GM23338 (cell line): ENCODE measurements around the gene PARD6B. TPM values are rescaled to one million over a fixed set of nuclear protein-coding genes. Genes with fewer than 3 reads are reported as not detected.

Experiments used
- ATAC-seq: fragments of 200-7000 bp; cut with Tn5 transposase; 3 replicates; pipeline ENCODE4 v1.9.1; 2020
- DNase-seq: peaks from one replicate; pipeline ENCODE4 v3.0.0-alpha.2; 2015; ENCODE audit warnings: low spot score
- H2AFZ ChIP-seq: fragments of 200-600 bp; sonication (generic); 2 replicates; pipeline ENCODE4 v1.8.0; 2016; ENCODE audit warnings: antibody characterized with exemption, mild to moderate bottlenecking, moderate library complexity
- H3F3A ChIP-seq: fragments of 200-600 bp; sonication (generic); replicated peaks from 2 replicates; pipeline ENCODE4 v1.8.0; 2017; ENCODE audit warnings: antibody characterized with exemption, mixed run types, low read depth
- H3K27ac ChIP-seq: fragments of 200-600 bp; sonication (generic); 2 replicates; pipeline ENCODE4 v1.6.1; 2016; ENCODE audit warnings: low read depth
- H3K27me3 ChIP-seq: fragments of 200-600 bp; sonication (generic); 2 replicates; pipeline ENCODE4 v1.8.0; 2016; ENCODE audit warnings: mild to moderate bottlenecking, mixed run types, moderate library complexity; ENCODE audit not compliant: insufficient read depth
- H3K36me3 ChIP-seq: fragments of 200-600 bp; sonication (generic); 2 replicates; pipeline ENCODE4 v1.8.0; 2016; ENCODE audit warnings: mild to moderate bottlenecking; ENCODE audit not compliant: insufficient read depth
- H3K4me1 ChIP-seq: fragments of 200-600 bp; sonication (generic); 2 replicates; pipeline ENCODE4 v1.8.0; 2016; ENCODE audit warnings: mild to moderate bottlenecking, moderate library complexity; ENCODE audit not compliant: insufficient read depth
- H3K4me2 ChIP-seq: fragments of 200-600 bp; sonication (generic); 2 replicates; pipeline ENCODE4 v1.7.1; 2017; ENCODE audit warnings: mixed run types
- H3K4me3 ChIP-seq: fragments of 200-600 bp; sonication (generic); 2 replicates; pipeline ENCODE4 v1.6.1; 2016; ENCODE audit warnings: mixed run types
- H3K79me2 ChIP-seq: fragments of 200-600 bp; sonication (generic); replicated peaks from 2 replicates; pipeline ENCODE4 v1.8.0; 2017; ENCODE audit warnings: mild to moderate bottlenecking; ENCODE audit not compliant: insufficient read depth
- H3K9me2 ChIP-seq: fragments of 200-600 bp; sonication (generic); 2 replicates; pipeline ENCODE4 v1.8.0; 2017; ENCODE audit not compliant: insufficient read depth
- H4K20me1 ChIP-seq: fragments of 200-600 bp; sonication (generic); replicated peaks from 2 replicates; pipeline ENCODE4 v1.8.0; 2017; ENCODE audit warnings: mild to moderate bottlenecking; ENCODE audit not compliant: insufficient read depth
- H3K27ac Mint-ChIP-seq: 2 replicates; pipeline ENCODE4 v1.8.0; 2020; ENCODE audit warnings: inconsistent platforms, mild to moderate bottlenecking, moderate library complexity, mixed read lengths
- H3K27me3 Mint-ChIP-seq: 3 replicates; pipeline ENCODE4 v1.8.0; 2022; ENCODE audit warnings: low read depth, mild to moderate bottlenecking, moderate library complexity, mixed read lengths, inconsistent platforms; ENCODE audit not compliant: insufficient read depth, poor library complexity
- H3K36me3 Mint-ChIP-seq: 3 replicates; pipeline ENCODE4 v1.8.0; 2021; ENCODE audit warnings: low read depth, mild to moderate bottlenecking, inconsistent platforms, moderate library complexity, mixed read lengths
- H3K4me1 Mint-ChIP-seq: 3 replicates; pipeline ENCODE4 v1.8.0; 2020; ENCODE audit warnings: mild to moderate bottlenecking, inconsistent platforms, mixed read lengths
- H3K4me3 Mint-ChIP-seq: 3 replicates; pipeline ENCODE4 v1.8.0; 2021; ENCODE audit warnings: moderate library complexity, mild to moderate bottlenecking, inconsistent platforms, mixed read lengths
- H3K9me3 Mint-ChIP-seq: 3 replicates; pipeline ENCODE4 v1.8.0; 2020; ENCODE audit warnings: moderate library complexity, mild to moderate bottlenecking, inconsistent platforms, mixed read lengths
- CREB1 ChIP-seq: fragments of 250-450 bp; sonication (Bioruptor Pico); IDR thresholded peaks from 2 replicates; pipeline ENCODE4 v1.5.0; 2020; ENCODE audit warnings: low read depth, mild to moderate bottlenecking, moderate library complexity
- CTCF ChIP-seq, 2 experiments: fragments of 200-600 bp in 1 of 2; sonication (generic) in 1 of 2; conservative IDR thresholded peaks; 2 replicates each; pipeline versions ENCODE4 v1.5.1 to v1.6.1; 2016 to 2017; ENCODE audit warnings: antibody characterized with exemption in 2 of 2, low read depth in 2 of 2, mild to moderate bottlenecking in 2 of 2, moderate library complexity in 1 of 2
- EZH2 ChIP-seq: fragments of 200-600 bp; sonication (generic); IDR thresholded peaks from one replicate; pipeline ENCODE4 v1.8.0; 2017; ENCODE audit warnings: antibody characterized with exemption, mild to moderate bottlenecking, low read depth; ENCODE audit not compliant: unreplicated experiment
- EZH2phosphoT487 ChIP-seq: fragments of 200-600 bp; sonication (generic); IDR thresholded peaks from one replicate; pipeline ENCODE4 v1.8.1; 2018; ENCODE audit warnings: antibody characterized with exemption; ENCODE audit not compliant: unreplicated experiment
- JUNB ChIP-seq: IDR thresholded peaks from one replicate; pipeline ENCODE4 v1.6.1; 2016; ENCODE audit warnings: antibody characterized with exemption; ENCODE audit not compliant: unreplicated experiment
- NANOG ChIP-seq: IDR thresholded peaks from 2 replicates; pipeline ENCODE4 v1.6.1; 2016; ENCODE audit warnings: antibody characterized with exemption, borderline replicate concordance
- POLR2AphosphoS5 ChIP-seq: IDR thresholded peaks from 2 replicates; pipeline ENCODE4 v1.6.1; 2016; ENCODE audit warnings: antibody characterized with exemption, low read depth
- REST ChIP-seq: IDR thresholded peaks from one replicate; pipeline ENCODE4 v1.6.1; 2018; ENCODE audit warnings: antibody characterized with exemption; ENCODE audit not compliant: unreplicated experiment
- STAT1 ChIP-seq: IDR thresholded peaks from one replicate; pipeline ENCODE4 v1.6.1; 2016; ENCODE audit warnings: antibody characterized with exemption; ENCODE audit not compliant: unreplicated experiment
- ZNF114 ChIP-seq: fragments of 250-450 bp; sonication (Bioruptor Pico); IDR thresholded peaks from 2 replicates; pipeline ENCODE4 v1.5.0; 2020; ENCODE audit warnings: mild to moderate bottlenecking, moderate library complexity
- ZNF331 ChIP-seq: fragments of 250-450 bp; sonication (Bioruptor Pico); IDR thresholded peaks from 2 replicates; pipeline ENCODE4 v1.5.0; 2020; ENCODE audit warnings: low read depth, mild to moderate bottlenecking, moderate library complexity
- polyA plus RNA-seq: library from polyadenylated mRNA; unstranded; fragments of >200 nt; fragmentation: Nextera tagmentation; extraction: Ambion mirVana; gene quantifications from 2 replicates; pipeline ENCODE4 v1.2.1, GENCODE V29; 2016
- total RNA-seq: library from RNA; depleted of rRNA; stranded (reverse); fragments of >200 nt; shearing (Covaris generic); gene quantifications from 2 replicates; pipeline ENCODE4 v1.2.3, GENCODE V29; 2014
- TF ChIP-seq, protein P1 (sequence below): fragments of 250-450 bp; sonication (Bioruptor Pico); IDR thresholded peaks from 2 replicates; pipeline ENCODE4 v1.5.0; 2020; ENCODE audit warnings: mild to moderate bottlenecking, moderate library complexity
- TF ChIP-seq, protein P2 (sequence below): IDR thresholded peaks from 2 replicates; pipeline ENCODE4 v1.6.1; 2016; ENCODE audit warnings: antibody characterized with exemption

The PARD6B gene
- total and polyA plus RNA-seq, 2 experiments from 2014 or later = 23.5 to 29.2 TPM

DNA sequence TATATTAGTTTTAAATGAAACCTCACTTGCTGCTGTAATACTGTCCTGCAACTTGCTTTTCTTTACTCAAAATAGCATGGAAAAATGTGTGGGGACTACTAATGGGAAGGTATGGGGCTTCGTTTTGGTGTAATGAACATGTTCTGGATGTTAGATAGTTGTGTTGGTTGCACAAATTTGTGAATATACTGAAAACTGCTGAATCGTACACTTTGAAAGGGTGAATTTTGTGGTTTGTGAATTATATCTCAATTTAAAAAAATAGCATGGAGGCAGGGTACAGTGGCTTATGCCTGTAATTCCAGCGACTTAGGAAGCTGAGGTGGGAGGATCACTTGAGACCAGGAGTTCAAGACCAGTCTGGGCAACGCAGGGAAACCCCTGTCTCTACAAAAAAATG, 65.8 kb downstream of the PARD6B start:
- no peak overlapping the region for H2AFZ ChIP-seq
- no peak overlapping the region for H3K4me2 ChIP-seq
- Mint-ChIP-seq H3K27me3 (peaks cover 12% of the 10 kb centered on the region), H3K4me3 (no peak overlapping the region), H3K36me3 (no peaks in the 10 kb centered on the region), H3K27ac (no peak overlapping the region), H3K9me3 (no peaks in the 10 kb centered on the region; the same call in 2 of the 3 replicates), H3K4me1 (peaks cover 16% of the 10 kb centered on the region)
- H3K27ac ChIP-seq = no peak overlapping the region
- H3K4me1 ChIP-seq = peaks cover 4% of the 10 kb centered on the region; the same call in 1 of the 2 replicates
- H3K4me3 ChIP-seq = no peak overlapping the region
- TF ChIP-seq NANOG = no peak
- no peak for TF ChIP-seq EZH2
- TF ChIP-seq, protein P1, sequence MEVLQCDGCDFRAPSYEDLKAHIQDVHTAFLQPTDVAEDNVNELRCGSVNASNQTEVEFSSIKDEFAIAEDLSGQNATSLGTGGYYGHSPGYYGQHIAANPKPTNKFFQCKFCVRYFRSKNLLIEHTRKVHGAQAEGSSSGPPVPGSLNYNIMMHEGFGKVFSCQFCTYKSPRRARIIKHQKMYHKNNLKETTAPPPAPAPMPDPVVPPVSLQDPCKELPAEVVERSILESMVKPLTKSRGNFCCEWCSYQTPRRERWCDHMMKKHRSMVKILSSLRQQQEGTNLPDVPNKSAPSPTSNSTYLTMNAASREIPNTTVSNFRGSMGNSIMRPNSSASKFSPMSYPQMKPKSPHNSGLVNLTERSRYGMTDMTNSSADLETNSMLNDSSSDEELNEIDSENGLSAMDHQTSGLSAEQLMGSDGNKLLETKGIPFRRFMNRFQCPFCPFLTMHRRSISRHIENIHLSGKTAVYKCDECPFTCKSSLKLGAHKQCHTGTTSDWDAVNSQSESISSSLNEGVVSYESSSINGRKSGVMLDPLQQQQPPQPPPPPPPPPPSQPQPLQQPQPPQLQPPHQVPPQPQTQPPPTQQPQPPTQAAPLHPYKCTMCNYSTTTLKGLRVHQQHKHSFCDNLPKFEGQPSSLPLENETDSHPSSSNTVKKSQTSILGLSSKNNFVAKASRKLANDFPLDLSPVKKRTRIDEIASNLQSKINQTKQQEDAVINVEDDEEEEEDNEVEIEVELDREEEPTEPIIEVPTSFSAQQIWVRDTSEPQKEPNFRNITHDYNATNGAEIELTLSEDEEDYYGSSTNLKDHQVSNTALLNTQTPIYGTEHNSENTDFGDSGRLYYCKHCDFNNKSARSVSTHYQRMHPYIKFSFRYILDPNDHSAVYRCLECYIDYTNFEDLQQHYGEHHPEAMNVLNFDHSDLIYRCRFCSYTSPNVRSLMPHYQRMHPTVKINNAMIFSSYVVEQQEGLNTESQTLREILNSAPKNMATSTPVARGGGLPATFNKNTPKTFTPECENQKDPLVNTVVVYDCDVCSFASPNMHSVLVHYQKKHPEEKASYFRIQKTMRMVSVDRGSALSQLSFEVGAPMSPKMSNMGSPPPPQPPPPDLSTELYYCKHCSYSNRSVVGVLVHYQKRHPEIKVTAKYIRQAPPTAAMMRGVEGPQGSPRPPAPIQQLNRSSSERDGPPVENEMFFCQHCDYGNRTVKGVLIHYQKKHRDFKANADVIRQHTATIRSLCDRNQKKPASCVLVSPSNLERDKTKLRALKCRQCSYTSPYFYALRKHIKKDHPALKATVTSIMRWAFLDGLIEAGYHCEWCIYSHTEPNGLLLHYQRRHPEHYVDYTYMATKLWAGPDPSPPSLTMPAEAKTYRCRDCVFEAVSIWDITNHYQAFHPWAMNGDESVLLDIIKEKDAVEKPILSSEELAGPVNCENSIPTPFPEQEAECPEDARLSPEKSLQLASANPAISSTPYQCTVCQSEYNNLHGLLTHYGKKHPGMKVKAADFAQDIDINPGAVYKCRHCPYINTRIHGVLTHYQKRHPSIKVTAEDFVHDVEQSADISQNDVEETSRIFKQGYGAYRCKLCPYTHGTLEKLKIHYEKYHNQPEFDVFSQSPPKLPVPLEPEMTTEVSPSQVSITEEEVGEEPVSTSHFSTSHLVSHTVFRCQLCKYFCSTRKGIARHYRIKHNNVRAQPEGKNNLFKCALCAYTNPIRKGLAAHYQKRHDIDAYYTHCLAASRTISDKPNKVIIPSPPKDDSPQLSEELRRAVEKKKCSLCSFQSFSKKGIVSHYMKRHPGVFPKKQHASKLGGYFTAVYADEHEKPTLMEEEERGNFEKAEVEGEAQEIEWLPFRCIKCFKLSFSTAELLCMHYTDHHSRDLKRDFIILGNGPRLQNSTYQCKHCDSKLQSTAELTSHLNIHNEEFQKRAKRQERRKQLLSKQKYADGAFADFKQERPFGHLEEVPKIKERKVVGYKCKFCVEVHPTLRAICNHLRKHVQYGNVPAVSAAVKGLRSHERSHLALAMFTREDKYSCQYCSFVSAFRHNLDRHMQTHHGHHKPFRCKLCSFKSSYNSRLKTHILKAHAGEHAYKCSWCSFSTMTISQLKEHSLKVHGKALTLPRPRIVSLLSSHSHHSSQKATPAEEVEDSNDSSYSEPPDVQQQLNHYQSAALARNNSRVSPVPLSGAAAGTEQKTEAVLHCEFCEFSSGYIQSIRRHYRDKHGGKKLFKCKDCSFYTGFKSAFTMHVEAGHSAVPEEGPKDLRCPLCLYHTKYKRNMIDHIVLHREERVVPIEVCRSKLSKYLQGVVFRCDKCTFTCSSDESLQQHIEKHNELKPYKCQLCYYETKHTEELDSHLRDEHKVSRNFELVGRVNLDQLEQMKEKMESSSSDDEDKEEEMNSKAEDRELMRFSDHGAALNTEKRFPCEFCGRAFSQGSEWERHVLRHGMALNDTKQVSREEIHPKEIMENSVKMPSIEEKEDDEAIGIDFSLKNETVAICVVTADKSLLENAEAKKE (CRISPR knock-in tag) = no peak
- no peak for TF ChIP-seq EZH2phosphoT487
- TF ChIP-seq ZNF114 (CRISPR knock-in tag) = no peak
- TF ChIP-seq, protein P2, sequence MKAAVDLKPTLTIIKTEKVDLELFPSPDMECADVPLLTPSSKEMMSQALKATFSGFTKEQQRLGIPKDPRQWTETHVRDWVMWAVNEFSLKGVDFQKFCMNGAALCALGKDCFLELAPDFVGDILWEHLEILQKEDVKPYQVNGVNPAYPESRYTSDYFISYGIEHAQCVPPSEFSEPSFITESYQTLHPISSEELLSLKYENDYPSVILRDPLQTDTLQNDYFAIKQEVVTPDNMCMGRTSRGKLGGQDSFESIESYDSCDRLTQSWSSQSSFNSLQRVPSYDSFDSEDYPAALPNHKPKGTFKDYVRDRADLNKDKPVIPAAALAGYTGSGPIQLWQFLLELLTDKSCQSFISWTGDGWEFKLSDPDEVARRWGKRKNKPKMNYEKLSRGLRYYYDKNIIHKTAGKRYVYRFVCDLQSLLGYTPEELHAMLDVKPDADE = no peak
- no peak for TF ChIP-seq CREB1
- TF ChIP-seq POLR2AphosphoS5 = no peak
- no peak for TF ChIP-seq ZNF331 (CRISPR knock-in tag)
- no peak for TF ChIP-seq STAT1
- TF ChIP-seq CTCF (conservative IDR thresholded peaks at IDR 0.05; ENCODE audit: low read depth in 2 of 2) = no peak
- no peak for TF ChIP-seq REST
- TF ChIP-seq JUNB = no peak
- 0 out of 2 replicates have a peak, but pooled peaks cover 4% of the 10 kb centered on the region for H3K27me3 ChIP-seq
- H3F3A ChIP-seq = peaks cover 16% of the 10 kb centered on the region; the same call in 1 of the 2 replicates
- DNase-seq (no peak), ATAC-seq (no peak)
- H3K79me2 ChIP-seq = peaks cover 9% of the 10 kb centered on the region
- no peaks in the 10 kb centered on the region for H3K36me3 ChIP-seq
- H4K20me1 ChIP-seq = no peaks in the 10 kb centered on the region; the same call in none of the 2 replicates
- no peaks in the 10 kb centered on the region for H3K9me2 ChIP-seq
